MM.1S (cell line): ENCODE results near the gene COLGALT1.
"Not testable (repeated sequence)": the region's sequence is repeated elsewhere in the genome, so short reads cannot be mapped to it uniquely, and the experiment has no call there.

Experiments used
- DNase-seq: peaks from one replicate; pipeline ENCODE4 v3.0.0-alpha.2; 2015
- H2AFZ ChIP-seq: fragments of 300-600 bp; sonication (generic); 2 replicates; pipeline ENCODE4 v1.6.0; 2016; ENCODE audit warnings: antibody characterized with exemption, low read length
- H3F3A ChIP-seq: fragments of 300-600 bp; sonication (generic); 2 replicates; pipeline ENCODE4 v1.6.1; 2016; ENCODE audit warnings: mild to moderate bottlenecking, antibody characterized with exemption, low read length, moderate library complexity, mixed read lengths; ENCODE audit not compliant: insufficient read depth
- H3K27ac ChIP-seq: fragments of 300-600 bp; sonication (generic); 2 replicates; pipeline ENCODE4 v1.5.1; 2016; ENCODE audit warnings: mild to moderate bottlenecking, low read length
- H3K27me3 ChIP-seq: fragments of 300-600 bp; sonication (generic); replicated peaks from 2 replicates; pipeline ENCODE4 v1.6.0; 2016; ENCODE audit warnings: low read length; ENCODE audit not compliant: insufficient read depth
- H3K36me3 ChIP-seq: fragments of 300-600 bp; sonication (generic); replicated peaks from 2 replicates; pipeline ENCODE4 v1.6.1; 2016; ENCODE audit warnings: mild to moderate bottlenecking, low read length, mixed read lengths; ENCODE audit not compliant: insufficient read depth
- H3K4me1 ChIP-seq: fragments of 300-600 bp; sonication (generic); 2 replicates; pipeline ENCODE4 v1.6.1; 2016; ENCODE audit warnings: low read length, mixed read lengths
- H3K4me2 ChIP-seq: fragments of 300-600 bp; sonication (generic); 2 replicates; pipeline ENCODE4 v1.6.0; 2016; ENCODE audit warnings: low read depth, low read length
- H3K4me3 ChIP-seq: fragments of 300-600 bp; sonication (generic); 2 replicates; pipeline ENCODE4 v1.5.1; 2016; ENCODE audit warnings: low read length, mixed read lengths
- H3K79me2 ChIP-seq: fragments of 300-600 bp; sonication (generic); 2 replicates; pipeline ENCODE4 v1.6.1; 2016; ENCODE audit warnings: mixed run types, low read length, mixed read lengths
- H3K9ac ChIP-seq: fragments of 300-600 bp; sonication (generic); 2 replicates; pipeline ENCODE4 v1.6.1; 2016; ENCODE audit warnings: low read length, mixed read lengths
- H3K9me2 ChIP-seq: fragments of 300-600 bp; sonication (generic); replicated peaks from 2 replicates; pipeline ENCODE4 v1.6.1; 2016; ENCODE audit warnings: mild to moderate bottlenecking, low read length, mixed read lengths; ENCODE audit not compliant: insufficient read depth
- H3K9me3 ChIP-seq: fragments of 300-600 bp; sonication (generic); replicated peaks from 2 replicates; pipeline ENCODE4 v1.6.1; 2016; ENCODE audit warnings: mild to moderate bottlenecking, low read length, mixed read lengths; ENCODE audit not compliant: insufficient read depth
- H4K20me1 ChIP-seq: fragments of 300-600 bp; sonication (generic); 2 replicates; pipeline ENCODE4 v1.6.1; 2016; ENCODE audit warnings: mild to moderate bottlenecking, low read length, moderate library complexity, mixed read lengths; ENCODE audit not compliant: insufficient read depth
- EZH2 ChIP-seq: fragments of 300-600 bp; sonication (generic); optimal IDR thresholded peaks from 2 replicates; pipeline ENCODE3; 2017; ENCODE audit warnings: low read depth, mild to moderate bottlenecking, antibody characterized with exemption, low read length, mixed read lengths
- EZH2phosphoT487 ChIP-seq: fragments of 300-600 bp; sonication (generic); IDR thresholded peaks from 2 replicates; pipeline ENCODE4 v1.6.1; 2018; ENCODE audit warnings: antibody characterized with exemption, low read length
- TF ChIP-seq, protein P1 (sequence below): fragments of 300-600 bp; sonication (generic); IDR thresholded peaks from 2 replicates; pipeline ENCODE4 v1.5.1; 2016; ENCODE audit warnings: antibody characterized with exemption, low read length, mixed read lengths

The COLGALT1 gene

DNA sequence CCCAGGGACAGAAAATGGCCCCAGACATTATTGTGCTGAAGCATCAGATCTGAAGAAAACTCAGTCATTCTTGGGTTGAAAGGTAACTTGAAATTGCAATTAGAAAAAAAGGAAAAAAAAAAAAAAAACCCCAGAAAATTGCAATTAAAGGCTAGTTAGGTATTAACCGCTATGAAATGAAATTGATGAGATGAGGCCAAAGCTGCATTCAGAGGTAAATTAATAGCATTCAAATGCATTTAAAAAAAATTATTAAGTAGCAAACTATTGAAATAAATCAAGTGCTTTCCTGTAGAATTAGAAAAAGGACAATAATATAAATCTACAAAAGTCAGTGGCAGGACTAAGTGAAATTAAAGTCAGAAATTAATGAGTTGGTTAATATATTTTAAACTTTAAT lies 37.6 kb upstream of the COLGALT1 start:
- Histone ChIP-seq H3K4me2 (no peak overlapping the region), H3K27me3 (peaks cover 28% of the 10 kb centered on the region), H3K4me3 (no peak overlapping the region), H3K36me3 (no peaks in the 10 kb centered on the region), H3K9me3 (no peaks in the 10 kb centered on the region), H3K4me1 (peaks cover 2% of the 10 kb centered on the region), H4K20me1 (peaks cover 5% of the 10 kb centered on the region; the same call in 1 of the 2 replicates), H3K9me2 (no peaks in the 10 kb centered on the region), H3F3A (peaks cover 7% of the 10 kb centered on the region; the same call in 1 of the 2 replicates), H3K9ac (no peak overlapping the region), H2AFZ (no peak overlapping the region), H3K27ac (no peak overlapping the region), H3K79me2 (no peaks in the 10 kb centered on the region)
- DNase-seq: no peak
- no peak for TF ChIP-seq EZH2
- TF ChIP-seq, protein P1, sequence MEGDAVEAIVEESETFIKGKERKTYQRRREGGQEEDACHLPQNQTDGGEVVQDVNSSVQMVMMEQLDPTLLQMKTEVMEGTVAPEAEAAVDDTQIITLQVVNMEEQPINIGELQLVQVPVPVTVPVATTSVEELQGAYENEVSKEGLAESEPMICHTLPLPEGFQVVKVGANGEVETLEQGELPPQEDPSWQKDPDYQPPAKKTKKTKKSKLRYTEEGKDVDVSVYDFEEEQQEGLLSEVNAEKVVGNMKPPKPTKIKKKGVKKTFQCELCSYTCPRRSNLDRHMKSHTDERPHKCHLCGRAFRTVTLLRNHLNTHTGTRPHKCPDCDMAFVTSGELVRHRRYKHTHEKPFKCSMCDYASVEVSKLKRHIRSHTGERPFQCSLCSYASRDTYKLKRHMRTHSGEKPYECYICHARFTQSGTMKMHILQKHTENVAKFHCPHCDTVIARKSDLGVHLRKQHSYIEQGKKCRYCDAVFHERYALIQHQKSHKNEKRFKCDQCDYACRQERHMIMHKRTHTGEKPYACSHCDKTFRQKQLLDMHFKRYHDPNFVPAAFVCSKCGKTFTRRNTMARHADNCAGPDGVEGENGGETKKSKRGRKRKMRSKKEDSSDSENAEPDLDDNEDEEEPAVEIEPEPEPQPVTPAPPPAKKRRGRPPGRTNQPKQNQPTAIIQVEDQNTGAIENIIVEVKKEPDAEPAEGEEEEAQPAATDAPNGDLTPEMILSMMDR: no peak
- no peak for TF ChIP-seq EZH2phosphoT487

DNA sequence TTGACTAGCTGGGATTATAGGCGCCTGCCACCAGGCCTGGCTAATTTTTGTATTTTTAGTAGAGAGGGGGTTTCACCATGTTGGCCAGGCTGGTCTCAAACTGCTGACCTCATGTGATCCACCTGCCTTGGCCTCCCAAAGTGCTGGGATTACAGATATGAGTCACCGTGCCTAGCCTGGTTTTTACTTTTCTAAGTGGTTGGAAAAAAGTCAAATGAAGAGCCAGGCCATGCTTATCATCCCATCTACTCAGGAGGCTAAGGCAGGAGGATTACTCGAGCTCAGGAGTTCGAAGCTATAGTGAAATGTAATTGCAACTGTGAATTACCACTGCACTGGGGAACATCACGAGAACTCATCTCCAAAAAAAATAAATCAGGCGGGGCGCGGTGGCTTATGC lies 36.8 kb upstream of the COLGALT1 start:
- not testable (repeated sequence) for DNase-seq, H3K9me3 ChIP-seq, H4K20me1 ChIP-seq, H3K9me2 ChIP-seq, H3K79me2 ChIP-seq, H3K4me3 ChIP-seq, H3K36me3 ChIP-seq, H3K27ac ChIP-seq, H3K4me1 ChIP-seq, H3K9ac ChIP-seq, H3F3A ChIP-seq, H3K4me2 ChIP-seq, H2AFZ ChIP-seq
- peaks cover 28% of the 10 kb centered on the region for H3K27me3 ChIP-seq

DNA sequence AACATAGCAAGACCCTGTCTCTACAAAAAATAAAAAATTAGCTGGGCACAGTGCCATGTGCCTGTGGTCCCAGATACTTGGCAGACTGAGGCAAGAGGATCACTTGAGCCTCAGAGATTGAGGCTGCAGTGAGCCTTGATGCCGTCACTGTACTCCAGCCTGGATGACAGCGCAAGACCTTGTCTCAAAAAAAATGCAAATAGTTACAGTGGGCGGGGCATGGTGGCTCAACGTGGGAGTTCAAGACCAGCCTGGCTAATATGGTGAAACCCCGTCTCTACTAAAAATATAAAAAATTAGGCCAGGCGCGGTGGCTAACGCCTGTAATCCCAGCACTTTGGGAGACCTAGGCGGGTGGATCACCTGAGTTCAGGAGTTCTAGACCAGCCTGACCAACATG lies 35.5 kb upstream of the COLGALT1 start:
- Histone ChIP-seq H3K4me2 (no peak overlapping the region), H3K79me2 (no peaks in the 10 kb centered on the region), H2AFZ (no peak overlapping the region), H3K27ac (no peak overlapping the region), H4K20me1 (peaks cover 8% of the 10 kb centered on the region; the same call in 1 of the 2 replicates), H3K9ac (no peak overlapping the region), H3K9me2 (no peaks in the 10 kb centered on the region), H3K4me1 (peaks cover 13% of the 10 kb centered on the region), H3K9me3 (no peaks in the 10 kb centered on the region), H3K36me3 (no peaks in the 10 kb centered on the region), H3F3A (peaks cover 9% of the 10 kb centered on the region), H3K27me3 (peaks cover 40% of the 10 kb centered on the region), H3K4me3 (no peak overlapping the region)
- no peak for DNase-seq
- TF ChIP-seq, protein P1: no peak
- TF ChIP-seq EZH2phosphoT487 (no peak), EZH2 (no peak)

DNA sequence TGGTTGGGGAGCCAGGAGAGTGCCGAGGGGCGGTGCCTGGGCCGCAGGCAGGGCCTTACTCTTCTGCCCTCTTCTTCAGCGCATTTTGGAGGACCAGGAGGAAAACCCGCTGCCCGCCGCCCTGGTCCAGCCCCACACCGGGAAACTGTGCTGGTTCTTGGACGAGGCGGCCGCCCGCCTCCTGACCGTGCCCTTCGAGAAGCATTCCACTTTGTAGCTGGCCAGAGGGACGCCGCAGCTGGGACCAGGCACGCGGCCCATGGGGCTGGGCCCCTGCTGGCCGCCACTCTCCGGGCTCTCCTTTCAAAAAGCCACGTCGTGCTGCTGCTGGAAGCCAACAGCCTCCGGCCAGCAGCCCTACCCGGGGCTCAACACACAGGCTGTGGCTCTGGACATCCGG lies 34.6 kb upstream of the COLGALT1 start:
- peaks cover 9% of the 10 kb centered on the region for H3F3A ChIP-seq
- TF ChIP-seq EZH2: no peak
- no peak for TF ChIP-seq EZH2phosphoT487
- TF ChIP-seq, protein P1: no peak
- no peaks in the 10 kb centered on the region for H3K9me3 ChIP-seq
- no peaks in the 10 kb centered on the region for H3K36me3 ChIP-seq
- H3K4me1 ChIP-seq: peaks cover 13% of the 10 kb centered on the region
- no peak overlapping the region for H3K4me2 ChIP-seq
- H3K9me2 ChIP-seq: no peaks in the 10 kb centered on the region
- no peaks in the 10 kb centered on the region for H3K79me2 ChIP-seq
- no peak for DNase-seq
- no peak overlapping the region for H3K27ac ChIP-seq
- H3K27me3 ChIP-seq: peaks cover 49% of the 10 kb centered on the region
- peaks cover 8% of the 10 kb centered on the region; the same call in 1 of the 2 replicates for H4K20me1 ChIP-seq
- no peak overlapping the region for H2AFZ ChIP-seq
- H3K9ac ChIP-seq: no peak overlapping the region
- H3K4me3 ChIP-seq: no peak overlapping the region
